ENCODE results near the gene APOH. TPM values are rescaled to one million over a fixed set of nuclear protein-coding genes. Genes with fewer than 3 reads are reported as not detected.

The APOH gene
- total and polyA plus RNA-seq, 9 of the 15 experiments (the other 6 are each of a cell fraction or from before 2014, with no cell fraction given) = 1.1 TPM; not detected in 8

DNA sequence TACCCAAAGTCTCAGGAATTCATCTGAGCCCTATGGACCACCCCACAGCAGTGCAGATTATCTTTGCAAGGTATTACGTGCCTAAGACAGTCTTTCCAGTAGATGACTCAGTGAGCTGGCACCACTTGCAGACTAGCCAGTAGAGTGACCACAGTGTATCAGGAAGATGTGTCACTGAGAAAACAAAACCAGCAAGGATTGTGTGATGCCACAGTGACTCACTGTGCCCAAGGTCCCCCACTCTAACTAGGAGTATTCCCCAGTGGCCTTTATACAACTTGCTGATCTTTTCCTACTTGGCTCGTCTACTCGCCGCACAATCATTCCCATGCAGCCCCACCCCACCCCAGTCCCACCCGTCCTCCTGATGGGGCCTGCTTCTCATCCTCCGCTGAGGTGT, 46.4 kb upstream of the APOH start (continued):
- TF ChIP-seq, protein P1, sequence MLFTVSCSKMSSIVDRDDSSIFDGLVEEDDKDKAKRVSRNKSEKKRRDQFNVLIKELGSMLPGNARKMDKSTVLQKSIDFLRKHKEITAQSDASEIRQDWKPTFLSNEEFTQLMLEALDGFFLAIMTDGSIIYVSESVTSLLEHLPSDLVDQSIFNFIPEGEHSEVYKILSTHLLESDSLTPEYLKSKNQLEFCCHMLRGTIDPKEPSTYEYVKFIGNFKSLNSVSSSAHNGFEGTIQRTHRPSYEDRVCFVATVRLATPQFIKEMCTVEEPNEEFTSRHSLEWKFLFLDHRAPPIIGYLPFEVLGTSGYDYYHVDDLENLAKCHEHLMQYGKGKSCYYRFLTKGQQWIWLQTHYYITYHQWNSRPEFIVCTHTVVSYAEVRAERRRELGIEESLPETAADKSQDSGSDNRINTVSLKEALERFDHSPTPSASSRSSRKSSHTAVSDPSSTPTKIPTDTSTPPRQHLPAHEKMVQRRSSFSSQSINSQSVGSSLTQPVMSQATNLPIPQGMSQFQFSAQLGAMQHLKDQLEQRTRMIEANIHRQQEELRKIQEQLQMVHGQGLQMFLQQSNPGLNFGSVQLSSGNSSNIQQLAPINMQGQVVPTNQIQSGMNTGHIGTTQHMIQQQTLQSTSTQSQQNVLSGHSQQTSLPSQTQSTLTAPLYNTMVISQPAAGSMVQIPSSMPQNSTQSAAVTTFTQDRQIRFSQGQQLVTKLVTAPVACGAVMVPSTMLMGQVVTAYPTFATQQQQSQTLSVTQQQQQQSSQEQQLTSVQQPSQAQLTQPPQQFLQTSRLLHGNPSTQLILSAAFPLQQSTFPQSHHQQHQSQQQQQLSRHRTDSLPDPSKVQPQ (CRISPR knock-in tag; IDR thresholded peaks at IDR 0.05; ENCODE audit: borderline replicate concordance) = no peak
- no peak for TF ChIP-seq ZNF668 (CRISPR knock-in tag; IDR thresholded peaks at IDR 0.05)
- TF ChIP-seq NFIC (IDR thresholded peaks at IDR 0.05) = 0 out of 2 replicates have a peak, but pooled peaks have one; percentile 21
- no peak for TF ChIP-seq ZBTB17 (CRISPR knock-in tag; IDR thresholded peaks at IDR 0.05)
- peak; percentile 45; the same call in 1 of the 2 replicates for TF ChIP-seq MYNN (IDR thresholded peaks at IDR 0.05)
- no peak for TF ChIP-seq MYNN (CRISPR knock-in tag; IDR thresholded peaks at IDR 0.05)
- TF ChIP-seq MXI1 (IDR thresholded peaks at IDR 0.05; ENCODE audit: low read depth, low read length) = no peak
- TF ChIP-seq FOS (IDR thresholded peaks at IDR 0.05; ENCODE audit: extremely low read depth, insufficient read length) = peak; percentile 52
- TF ChIP-seq, protein P2, sequence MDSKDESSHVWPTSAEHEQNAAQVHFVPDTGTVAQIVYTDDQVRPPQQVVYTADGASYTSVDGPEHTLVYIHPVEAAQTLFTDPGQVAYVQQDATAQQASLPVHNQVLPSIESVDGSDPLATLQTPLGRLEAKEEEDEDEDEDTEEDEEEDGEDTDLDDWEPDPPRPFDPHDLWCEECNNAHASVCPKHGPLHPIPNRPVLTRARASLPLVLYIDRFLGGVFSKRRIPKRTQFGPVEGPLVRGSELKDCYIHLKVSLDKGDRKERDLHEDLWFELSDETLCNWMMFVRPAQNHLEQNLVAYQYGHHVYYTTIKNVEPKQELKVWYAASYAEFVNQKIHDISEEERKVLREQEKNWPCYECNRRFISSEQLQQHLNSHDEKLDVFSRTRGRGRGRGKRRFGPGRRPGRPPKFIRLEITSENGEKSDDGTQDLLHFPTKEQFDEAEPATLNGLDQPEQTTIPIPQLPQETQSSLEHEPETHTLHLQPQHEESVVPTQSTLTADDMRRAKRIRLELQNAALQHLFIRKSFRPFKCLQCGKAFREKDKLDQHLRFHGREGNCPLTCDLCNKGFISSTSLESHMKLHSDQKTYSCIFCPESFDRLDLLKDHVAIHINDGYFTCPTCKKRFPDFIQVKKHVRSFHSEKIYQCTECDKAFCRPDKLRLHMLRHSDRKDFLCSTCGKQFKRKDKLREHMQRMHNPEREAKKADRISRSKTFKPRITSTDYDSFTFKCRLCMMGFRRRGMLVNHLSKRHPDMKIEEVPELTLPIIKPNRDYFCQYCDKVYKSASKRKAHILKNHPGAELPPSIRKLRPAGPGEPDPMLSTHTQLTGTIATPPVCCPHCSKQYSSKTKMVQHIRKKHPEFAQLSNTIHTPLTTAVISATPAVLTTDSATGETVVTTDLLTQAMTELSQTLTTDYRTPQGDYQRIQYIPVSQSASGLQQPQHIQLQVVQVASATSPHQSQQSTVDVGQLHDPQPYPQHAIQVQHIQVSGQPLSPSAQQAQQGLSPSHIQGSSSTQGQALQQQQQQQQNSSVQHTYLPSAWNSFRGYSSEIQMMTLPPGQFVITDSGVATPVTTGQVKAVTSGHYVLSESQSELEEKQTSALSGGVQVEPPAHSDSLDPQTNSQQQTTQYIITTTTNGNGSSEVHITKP (IDR thresholded peaks at IDR 0.05; ENCODE audit: partially characterized antibody) = peak; percentile 10
- TF ChIP-seq, protein P3, sequence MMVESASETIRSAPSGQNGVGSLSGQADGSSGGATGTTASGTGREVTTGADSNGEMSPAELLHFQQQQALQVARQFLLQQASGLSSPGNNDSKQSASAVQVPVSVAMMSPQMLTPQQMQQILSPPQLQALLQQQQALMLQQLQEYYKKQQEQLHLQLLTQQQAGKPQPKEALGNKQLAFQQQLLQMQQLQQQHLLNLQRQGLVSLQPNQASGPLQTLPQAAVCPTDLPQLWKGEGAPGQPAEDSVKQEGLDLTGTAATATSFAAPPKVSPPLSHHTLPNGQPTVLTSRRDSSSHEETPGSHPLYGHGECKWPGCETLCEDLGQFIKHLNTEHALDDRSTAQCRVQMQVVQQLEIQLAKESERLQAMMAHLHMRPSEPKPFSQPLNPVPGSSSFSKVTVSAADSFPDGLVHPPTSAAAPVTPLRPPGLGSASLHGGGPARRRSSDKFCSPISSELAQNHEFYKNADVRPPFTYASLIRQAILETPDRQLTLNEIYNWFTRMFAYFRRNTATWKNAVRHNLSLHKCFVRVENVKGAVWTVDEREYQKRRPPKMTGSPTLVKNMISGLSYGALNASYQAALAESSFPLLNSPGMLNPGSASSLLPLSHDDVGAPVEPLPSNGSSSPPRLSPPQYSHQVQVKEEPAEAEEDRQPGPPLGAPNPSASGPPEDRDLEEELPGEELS (CRISPR knock-in tag; IDR thresholded peaks at IDR 0.05; ENCODE audit: borderline replicate concordance) = no peak
- TF ChIP-seq SMARCC2 (IDR thresholded peaks at IDR 0.05; ENCODE audit: low read depth) = peak; percentile 41; the same call in 1 of the 2 replicates
- peak; percentile 71 for TF ChIP-seq SMARCA4 (IDR thresholded peaks at IDR 0.05)
- no peak for TF ChIP-seq CBX1 (IDR thresholded peaks at IDR 0.05; ENCODE audit: low read depth)
- no peak for TF ChIP-seq IRF2 (CRISPR knock-in tag; IDR thresholded peaks at IDR 0.05)
- no peak for TF ChIP-seq PHB (CRISPR knock-in tag; IDR thresholded peaks at IDR 0.05)
- TF ChIP-seq, protein P4, sequence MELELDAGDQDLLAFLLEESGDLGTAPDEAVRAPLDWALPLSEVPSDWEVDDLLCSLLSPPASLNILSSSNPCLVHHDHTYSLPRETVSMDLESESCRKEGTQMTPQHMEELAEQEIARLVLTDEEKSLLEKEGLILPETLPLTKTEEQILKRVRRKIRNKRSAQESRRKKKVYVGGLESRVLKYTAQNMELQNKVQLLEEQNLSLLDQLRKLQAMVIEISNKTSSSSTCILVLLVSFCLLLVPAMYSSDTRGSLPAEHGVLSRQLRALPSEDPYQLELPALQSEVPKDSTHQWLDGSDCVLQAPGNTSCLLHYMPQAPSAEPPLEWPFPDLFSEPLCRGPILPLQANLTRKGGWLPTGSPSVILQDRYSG (tag; conservative IDR thresholded peaks at IDR 0.05; ENCODE audit: low read depth) = no peak
- TF ChIP-seq SMARCE1 (IDR thresholded peaks at IDR 0.05) = peak; percentile 79
- TF ChIP-seq ETV5 (CRISPR knock-in tag; IDR thresholded peaks at IDR 0.05; ENCODE audit: low read depth) = no peak
- TF ChIP-seq HNRNPK (IDR thresholded peaks at IDR 0.05; ENCODE audit: low read depth, low read length, poor library complexity, severe bottlenecking) = no peak
- peak; percentile 47 for TF ChIP-seq CREM (IDR thresholded peaks at IDR 0.05; ENCODE audit: low read depth)
- peak; percentile 51; the same call in 1 of the 2 replicates for TF ChIP-seq DPF2 (IDR thresholded peaks at IDR 0.05)

All from K562 (cell line).